Kidney epithelial cell (primary cell): ENCODE data around the gene TMED6. TPM values are rescaled to one million over a fixed set of nuclear protein-coding genes. Genes with fewer than 3 reads are reported as not detected.

Experiments used
- DNase-seq: peaks from one replicate; pipeline ENCODE4 v3.0.0-alpha.2; 2010; ENCODE audit warnings: low read depth
- H3K27me3 ChIP-seq: 2 replicates; pipeline ENCODE4 v1.6.0; 2011; ENCODE audit warnings: low read length; ENCODE audit not compliant: control insufficient read depth, insufficient read depth
- H3K36me3 ChIP-seq: 2 replicates; pipeline ENCODE4 v1.5.1; 2011; ENCODE audit warnings: low read length; ENCODE audit not compliant: control insufficient read depth, insufficient read depth
- H3K4me3 ChIP-seq: 2 replicates; pipeline ENCODE4 v1.5.1; 2011; ENCODE audit warnings: low read depth, mild to moderate bottlenecking, control low read depth, low read length
- CTCF ChIP-seq: IDR thresholded peaks from 2 replicates; pipeline ENCODE4 v1.5.1; 2011; ENCODE audit warnings: mild to moderate bottlenecking, moderate library complexity, low read length, control low read depth, inconsistent platforms; ENCODE audit not compliant: insufficient read depth, poor library complexity, severe bottlenecking
- total RNA-seq: library from RNA; depleted of rRNA; stranded (reverse); fragments of >200 nt; gene quantifications from 2 replicates; pipeline ENCODE4 v1.2.3, GENCODE V29; 2015

Gene TMED6
- total RNA-seq, 1 donor from 2014 or later: not detected

GRCh38 chr16:69378036-69378435, 26.4 kb upstream of the TMED6 start:
- Histone ChIP-seq H3K36me3 (no peaks in the 10 kb centered on the region), H3K4me3 (no peak overlapping the region), H3K27me3 (no peaks in the 10 kb centered on the region)
- no peak for DNase-seq
- no peak for TF ChIP-seq CTCF

- TF ChIP-seq CTCF: no peak
- H3K36me3 ChIP-seq: no peaks in the 10 kb centered on the region
- no peak for DNase-seq
- no peaks in the 10 kb centered on the region for H3K27me3 ChIP-seq
- H3K4me3 ChIP-seq: no peak overlapping the region
These were observed 24.9 kb upstream of the TMED6 start for GRCh38 chr16:69376393-69377059.

GRCh38 chr16:69373019-69373418, 21.4 kb upstream of the TMED6 start:
- no peak for TF ChIP-seq CTCF
- H3K36me3 ChIP-seq: no peaks in the 10 kb centered on the region
- no peak for DNase-seq
- no peaks in the 10 kb centered on the region for H3K27me3 ChIP-seq
- H3K4me3 ChIP-seq: no peak overlapping the region

- Histone ChIP-seq H3K36me3 (no peaks in the 10 kb centered on the region), H3K27me3 (no peaks in the 10 kb centered on the region), H3K4me3 (no peak overlapping the region)
- DNase-seq: no peak
- TF ChIP-seq CTCF: no peak
These were observed 20.0 kb upstream of the TMED6 start for GRCh38 chr16:69371564-69371963.

GRCh38 chr16:69368866-69369265, 17.3 kb upstream of the TMED6 start:
- TF ChIP-seq CTCF: no peak
- no peaks in the 10 kb centered on the region for H3K27me3 ChIP-seq
- H3K36me3 ChIP-seq: no peaks in the 10 kb centered on the region
- no peak for DNase-seq
- no peak overlapping the region for H3K4me3 ChIP-seq

- H3K4me3 ChIP-seq: no peak overlapping the region
- no peaks in the 10 kb centered on the region for H3K36me3 ChIP-seq
- TF ChIP-seq CTCF: no peak
- H3K27me3 ChIP-seq: no peaks in the 10 kb centered on the region
- no peak for DNase-seq
These were observed 16.4 kb upstream of the TMED6 start for GRCh38 chr16:69367980-69368379.
